ENCODE results near the gene TNNC1.

Gene TNNC1

GRCh38 chr3:52433996-52434479 lies 19.8 kb downstream of the TNNC1 start:
- DNase-seq, result peak in 2 of 10 donors; percentile 1 to 34
- intact Hi-C loops (cut with DNase I), result no loop called here

GRCh38 chr3:52433328-52433995 lies 20.4 kb downstream of the TNNC1 start:
- intact Hi-C loops (cut with DNase I), result no loop called here
- peak in 1 of 10 donors; percentile 24 for DNase-seq

GRCh38 chr3:52432691-52433141 lies 21.1 kb downstream of the TNNC1 start:
- DNase-seq, result peak in 2 of 10 donors; percentile 55 to 56
- intact Hi-C loops (cut with DNase I), result no loop called here

GRCh38 chr3:52432225-52432624 lies 21.6 kb downstream of the TNNC1 start:
- intact Hi-C loops (cut with DNase I), result no loop called here
- peak in 2 of 10 donors; percentile 26 to 43 for DNase-seq

- intact Hi-C loops (cut with DNase I), result no loop called here
- peak in 2 of 10 donors; percentile 31 to 39 for DNase-seq
Measured at GRCh38 chr3:52431459-52432223, 22.2 kb downstream of the TNNC1 start.

GRCh38 chr3:52430416-52430810 lies 23.4 kb downstream of the TNNC1 start:
- intact Hi-C loops (cut with DNase I), result no loop called here
- DNase-seq, result peak in 3 of 10 donors; percentile 2 to 71 (median 13)

GRCh38 chr3:52429779-52430415 lies 23.9 kb downstream of the TNNC1 start:
- peak in 3 of 10 donors; percentile 6 to 65 (median 35) for DNase-seq
- intact Hi-C loops (cut with DNase I), result loop anchor here (10.0 kb wide), 1 partner anchor 255 kb away; the partner anchor contains the start of genes GNL3 and PBRM1

GRCh38 chr3:52429031-52429430 lies 24.8 kb downstream of the TNNC1 start:
- intact Hi-C loops (cut with DNase I), result loop anchor here (10.0 kb wide), 1 partner anchor 256 kb away; the partner anchor contains the start of genes GNL3 and PBRM1
- peak in 2 of 10 donors; percentile 65 to 73 for DNase-seq

GRCh38 chr3:52428151-52429005 lies 25.5 kb downstream of the TNNC1 start:
- peak in 7 of 10 donors; percentile 55 to 87 (median 65) for DNase-seq
- intact Hi-C loops (cut with DNase I), result loop anchor here (1.0 to 10.0 kb wide), 2 partner anchors 19 to 256 kb away; partner anchors contain the start of genes GNL3 and PBRM1

GRCh38 chr3:52423173-52423572 lies 30.7 kb downstream of the TNNC1 start:
- intact Hi-C loops (cut with DNase I), result loop anchor here (10.0 kb wide), 1 partner anchor 262 kb away; the partner anchor contains the start of genes GNL3 and PBRM1
- peak in 1 of 10 donors; percentile 13 for DNase-seq

GRCh38 chr3:52422669-52423068 lies 31.2 kb downstream of the TNNC1 start:
- intact Hi-C loops (cut with DNase I), result loop anchor here (10.0 kb wide), 1 partner anchor 262 kb away; the partner anchor contains the start of genes GNL3 and PBRM1
- DNase-seq, result peak in 1 of 10 donors; percentile 25

- no peak for DNase-seq
- intact Hi-C loops (cut with DNase I), result loop anchor here (10.0 kb wide), 1 partner anchor 264 kb away; the partner anchor contains the start of genes GNL3 and PBRM1
Measured at GRCh38 chr3:52420388-52420787, 33.5 kb downstream of the TNNC1 start.

- intact Hi-C loops (cut with DNase I), result no loop called here
- DNase-seq, result no peak
Measured at GRCh38 chr3:52415800-52416199, 38.0 kb downstream of the TNNC1 start.

- peak in 1 of 10 donors; percentile 17 for DNase-seq
- intact Hi-C loops (cut with DNase I), result no loop called here
Measured at GRCh38 chr3:52408466-52408865, 45.4 kb downstream of the TNNC1 start.

GRCh38 chr3:52407779-52408178 lies 46.1 kb downstream of the TNNC1 start:
- peak in 2 of 10 donors; percentile 64 to 75 for DNase-seq
- intact Hi-C loops (cut with DNase I), result no loop called here

GRCh38 chr3:52406791-52407510 lies 46.9 kb downstream of the TNNC1 start:
- intact Hi-C loops (cut with DNase I), result no loop called here
- peak in 3 of 10 donors; percentile 17 to 74 (median 41) for DNase-seq

GRCh38 chr3:52406231-52406661 lies 47.6 kb downstream of the TNNC1 start:
- peak in 3 of 10 donors; percentile 30 to 74 (median 56) for DNase-seq
- intact Hi-C loops (cut with DNase I), result no loop called here

- peak in 2 of 10 donors; percentile 5 to 66 for DNase-seq
- intact Hi-C loops (cut with DNase I), result no loop called here
Measured at GRCh38 chr3:52405601-52406110, 48.2 kb downstream of the TNNC1 start.

Measured in posterior cingulate gyrus (tissue), 11 donors.